HG03108 (cell line): ENCODE data around the gene FEV.

Source experiments
- ATAC-seq: cut with Tn5 transposase; IDR thresholded peaks from one replicate; pipeline ENCODE4 v1.9.1; 2021; ENCODE audit warnings: moderate library complexity; ENCODE audit not compliant: unreplicated experiment

Gene FEV

GRCh38 chr2:218979846-218980734, 4.9 kb downstream of the FEV start:
- peak; percentile 84 for ATAC-seq

- no peak for ATAC-seq
These were observed 9.8 kb downstream of the FEV start for GRCh38 chr2:218975060-218975777.

GRCh38 chr2:218970894-218971293, 14.1 kb downstream of the FEV start:
- no peak for ATAC-seq

- no peak for ATAC-seq
These were observed 20.8 kb downstream of the FEV start for GRCh38 chr2:218964041-218964771.

GRCh38 chr2:218963601-218964000, 21.4 kb downstream of the FEV start:
- no peak for ATAC-seq

- ATAC-seq: no peak
These were observed 22.0 kb downstream of the FEV start for GRCh38 chr2:218962859-218963492.

GRCh38 chr2:218961651-218962570, 23.1 kb downstream of the FEV start:
- ATAC-seq: no peak

- ATAC-seq: no peak
These were observed 23.8 kb downstream of the FEV start for GRCh38 chr2:218961229-218961628.

GRCh38 chr2:218960309-218961165, 24.4 kb downstream of the FEV start:
- ATAC-seq: no peak

GRCh38 chr2:218959761-218960308, 25.1 kb downstream of the FEV start:
- ATAC-seq: no peak

GRCh38 chr2:218959141-218959731, 25.7 kb downstream of the FEV start, which contains the start of gene CDK5R2:
TSS of gene CDK5R2 (plus strand) at chr2:218959666. CDS start at chr2:218959821, 155 bp downstream.
- peak; percentile 96 for ATAC-seq

GRCh38 chr2:218958276-218958675, 26.7 kb downstream of the FEV start:
- no peak for ATAC-seq

- ATAC-seq: no peak
These were observed 27.3 kb downstream of the FEV start for GRCh38 chr2:218957671-218958070.

GRCh38 chr2:218956039-218956438, 28.9 kb downstream of the FEV start:
- ATAC-seq: no peak

GRCh38 chr2:218954541-218955300, 30.3 kb downstream of the FEV start:
- no peak for ATAC-seq

- no peak for ATAC-seq
These were observed 31.5 kb downstream of the FEV start for GRCh38 chr2:218953366-218953954.

- no peak for ATAC-seq
These were observed 32.8 kb downstream of the FEV start for GRCh38 chr2:218952160-218952559.
